Activated CD4-positive, alpha-beta T cell treated with anti-CD3 and anti-CD28 coated beads for 36 hours (primary cell): ENCODE data around the gene MAPK1. TPM values are rescaled to one million over a fixed set of nuclear protein-coding genes. Genes with fewer than 3 reads are reported as not detected.
"Not testable (repeated sequence)": the region's sequence is repeated elsewhere in the genome, so short reads cannot be mapped to it uniquely, and the experiment has no call there.

Experiments
- ATAC-seq: fragments of 200-7000 bp; cut with Tn5 transposase; one replicate; pipeline ENCODE4 v1.10.0; 2021; ENCODE audit warnings: mild to moderate bottlenecking, moderate library complexity
- CTCF ChIA-PET: fragments of 350-600 bp; sonication (Branson Sonifier 250); formaldehyde crosslinking; loops from one replicate; lab custom pipeline; 2021; ENCODE audit warnings: antibody characterized with exemption; lab: Charles Lee
- POLR2A ChIA-PET: fragments of 350-600 bp; sonication (Branson Sonifier 250); formaldehyde crosslinking; loops from one replicate; lab custom pipeline; 2021; ENCODE audit warnings: antibody characterized with exemption, inconsistent platforms; lab: Charles Lee
- DNase-seq: peaks from one replicate; pipeline ENCODE4 v3.0.0-alpha.2; 2020
- H3K27ac Mint-ChIP-seq: one replicate; pipeline ENCODE4 v1.8.0; 2021; ENCODE audit warnings: mixed read lengths
- H3K27me3 Mint-ChIP-seq: one replicate; pipeline ENCODE4 v1.8.0; 2021; ENCODE audit warnings: mixed read lengths
- H3K36me3 Mint-ChIP-seq: one replicate; pipeline ENCODE4 v1.8.0; 2021; ENCODE audit warnings: low read depth, mixed read lengths
- H3K4me1 Mint-ChIP-seq: one replicate; pipeline ENCODE4 v1.8.0; 2021; ENCODE audit warnings: mixed read lengths
- H3K4me3 Mint-ChIP-seq: one replicate; pipeline ENCODE4 v1.8.0; 2021; ENCODE audit warnings: mild to moderate bottlenecking, moderate library complexity, mixed read lengths
- H3K9me3 Mint-ChIP-seq: one replicate; pipeline ENCODE4 v1.8.0; 2021; ENCODE audit warnings: low read depth, mixed read lengths
- intact Hi-C, 2 experiments: fragments of 100-400 bp; cut with DNase I in 1 of 2; cut with micrococcal nuclease in 1 of 2; formaldehyde crosslinking; loops; one replicate each; pipeline versions ENCODE4 v1.14.2 to v1.15.1; 2022 to 2024; cut with DNase I, micrococcal nuclease
- total RNA-seq, 2 experiments: library from RNA; stranded (reverse); gene quantifications; one replicate each; pipeline ENCODE4 v1.2.3, GENCODE V29; 2021

MAPK1 gene
- total RNA-seq, 2 experiments from 2014 or later = 91.9 to 108 TPM

DNA sequence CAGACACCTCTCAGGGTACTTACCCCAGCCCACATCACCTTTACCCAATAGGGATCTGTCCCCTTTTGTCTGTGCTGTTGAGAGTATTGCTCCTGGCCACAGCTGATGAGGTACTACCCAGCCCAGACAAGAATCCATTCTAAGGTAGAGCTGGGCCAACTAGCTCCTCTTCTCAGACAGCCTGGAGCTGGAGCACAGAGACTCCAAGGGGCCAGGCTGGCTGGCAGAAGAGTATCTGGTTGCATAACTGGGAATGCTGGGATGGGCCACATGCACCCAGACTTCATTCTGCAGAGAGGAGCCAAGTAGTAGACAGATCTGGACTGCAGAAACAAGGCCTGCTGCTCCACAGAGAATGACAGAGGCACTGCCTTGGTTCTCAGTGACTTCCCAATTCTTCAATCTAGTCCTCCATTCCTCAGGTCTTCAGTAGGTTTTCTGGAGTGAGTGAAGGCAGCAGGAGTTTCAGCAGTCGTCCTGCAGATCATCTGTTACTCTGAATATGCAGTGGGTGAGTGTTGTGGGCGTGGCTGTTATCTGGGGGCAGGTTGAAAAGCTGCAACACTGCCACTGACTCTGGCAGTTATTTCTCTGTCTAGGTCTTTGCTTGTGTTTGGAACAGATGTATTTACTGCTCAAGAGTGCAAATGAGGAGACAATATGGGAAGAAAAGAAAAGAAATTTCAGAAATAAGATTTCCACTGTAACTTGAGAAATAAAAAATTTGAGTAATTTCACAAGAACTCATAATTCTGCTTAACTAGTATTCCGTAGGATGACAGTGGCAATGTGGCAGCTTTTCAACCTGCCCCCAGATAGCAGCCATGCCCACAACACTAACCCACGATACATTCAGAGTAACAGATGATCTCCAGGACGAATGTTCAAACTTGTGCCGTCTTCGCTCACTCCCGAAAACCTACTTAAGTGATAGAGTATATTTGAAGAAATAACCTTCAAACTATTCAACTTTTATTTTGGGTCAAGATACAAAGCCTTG lies 34.9 kb downstream of the MAPK1 start:
- Mint-ChIP-seq H3K4me1 (peaks cover 68% of the 10 kb centered on the region), H3K27me3 (no peaks in the 10 kb centered on the region), H3K9me3 (no peaks in the 10 kb centered on the region), H3K36me3 (no peaks in the 10 kb centered on the region), H3K27ac (peak overlapping the region; percentile 7), H3K4me3 (no peak overlapping the region)
- CTCF ChIA-PET = interaction anchor here (1.2 kb wide), 1 partner anchor 36 kb away, joined by 3 read pairs; no protein-coding TSS in a partner anchor
- no peak for ATAC-seq
- no peak for DNase-seq
- intact Hi-C loops = no loop called here
- POLR2A ChIA-PET = no interaction called here

DNA sequence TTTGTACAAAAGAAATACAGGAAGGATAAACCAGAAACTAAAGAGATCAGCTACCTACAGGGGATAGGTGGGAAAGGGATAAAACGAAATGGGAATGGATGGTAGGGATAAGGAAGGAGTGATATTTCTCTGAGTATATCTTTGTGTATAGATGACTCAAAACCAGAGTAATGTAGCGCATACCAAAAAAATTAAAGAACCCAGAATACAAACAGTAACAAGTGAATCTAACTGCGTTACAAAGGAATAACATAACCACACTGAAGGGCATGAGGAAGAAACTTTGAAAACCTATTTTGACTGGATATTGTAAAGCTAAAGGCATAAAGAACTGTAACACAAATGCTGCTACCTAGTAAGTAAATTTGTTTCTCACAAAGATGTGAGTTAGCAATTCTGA lies 37.9 kb downstream of the MAPK1 start:
- H3K4me3 Mint-ChIP-seq = no peak overlapping the region
- DNase-seq (no peak), ATAC-seq (no peak)
- ChIA-PET CTCF (no interaction called here), POLR2A (no interaction called here)
- H3K36me3 Mint-ChIP-seq = no peaks in the 10 kb centered on the region
- no peaks in the 10 kb centered on the region for H3K9me3 Mint-ChIP-seq
- intact Hi-C loops = no loop called here
- peaks cover 74% of the 10 kb centered on the region for H3K4me1 Mint-ChIP-seq
- no peaks in the 10 kb centered on the region for H3K27me3 Mint-ChIP-seq
- no peak overlapping the region for H3K27ac Mint-ChIP-seq

DNA sequence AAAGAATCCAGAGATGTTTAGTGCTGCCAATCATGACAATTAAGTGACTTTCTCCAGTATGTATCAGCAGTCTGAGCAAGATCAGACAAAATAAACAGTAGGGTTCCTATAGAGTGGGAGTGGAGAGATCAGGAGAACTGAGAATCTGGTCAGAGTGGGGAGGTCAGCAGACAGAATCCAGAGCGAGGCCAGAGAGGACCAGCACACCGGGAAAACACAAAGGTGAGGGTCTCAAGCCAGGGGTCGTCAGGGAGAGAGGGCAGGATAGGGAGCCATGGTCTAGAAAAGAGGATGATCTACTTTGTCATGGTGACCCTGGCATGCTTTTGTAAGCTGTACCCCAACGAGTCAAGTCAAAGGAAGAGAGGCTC lies 39.2 kb downstream of the MAPK1 start:
- no peak overlapping the region for H3K27ac Mint-ChIP-seq
- peaks cover 82% of the 10 kb centered on the region for H3K4me1 Mint-ChIP-seq
- no peaks in the 10 kb centered on the region for H3K27me3 Mint-ChIP-seq
- DNase-seq (no peak), ATAC-seq (no peak)
- H3K36me3 Mint-ChIP-seq = no peaks in the 10 kb centered on the region
- ChIA-PET POLR2A (no interaction called here), CTCF (interaction anchor here (0.6 to 1.1 kb wide), 2 partner anchors 16 to 177 kb away, joined by 3 to 5 read pairs; no protein-coding TSS in a partner anchor)
- H3K4me3 Mint-ChIP-seq = no peak overlapping the region
- no peaks in the 10 kb centered on the region for H3K9me3 Mint-ChIP-seq
- intact Hi-C loops = no loop called here

GRCh38 chr22:21827628-21828267 lies 39.7 kb downstream of the MAPK1 start:
- CTCF ChIA-PET = no interaction called here
- peak overlapping the region; percentile 14 for H3K27ac Mint-ChIP-seq

DNA sequence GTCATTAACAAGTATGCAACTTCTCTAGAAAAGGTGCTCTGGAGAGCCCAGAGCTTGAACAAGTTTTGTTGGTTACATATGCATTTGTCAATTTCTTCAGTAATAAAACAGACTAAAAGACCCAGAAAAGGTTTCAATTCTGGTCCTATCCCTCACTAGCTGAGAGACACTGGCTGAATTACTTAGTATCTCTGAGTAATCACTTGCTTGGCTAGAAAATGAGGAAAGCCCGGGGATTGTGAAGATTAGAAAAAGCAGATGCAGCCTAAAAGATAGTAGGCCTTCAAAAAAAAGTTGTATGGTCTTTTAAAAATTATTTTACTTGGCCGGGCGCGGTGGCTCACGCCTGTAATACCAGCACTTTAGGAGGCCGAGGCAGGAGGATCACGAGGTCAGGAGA lies 41.2 kb downstream of the MAPK1 start:
- no peak for ATAC-seq
- CTCF ChIA-PET = interaction anchor here (1.4 to 1.8 kb wide), 2 partner anchors 9 to 41 kb away, joined by 5 read pairs; no protein-coding TSS in a partner anchor
- H3K4me1 Mint-ChIP-seq = peaks cover 75% of the 10 kb centered on the region

More at GRCh38 chr22:21827628-21828267, 39.7 kb downstream of the MAPK1 start:
- Mint-ChIP-seq H3K27me3 (no peaks in the 10 kb centered on the region), H3K4me1 (peaks cover 80% of the 10 kb centered on the region), H3K36me3 (no peaks in the 10 kb centered on the region), H3K9me3 (no peaks in the 10 kb centered on the region), H3K4me3 (no peak overlapping the region)
- ATAC-seq (no peak), DNase-seq (no peak)
- intact Hi-C loops = no loop called here
- POLR2A ChIA-PET = no interaction called here

GRCh38 chr22:21824962-21825361 lies 42.5 kb downstream of the MAPK1 start:
- CTCF ChIA-PET = interaction anchor here (0.9 to 1.8 kb wide), 3 partner anchors 8 to 40 kb away, joined by 3 to 5 read pairs (median 5); no protein-coding TSS in a partner anchor
- intact Hi-C loops = not testable (repeated sequence)

More for the DNA sequence above, 41.2 kb downstream of the MAPK1 start:
- POLR2A ChIA-PET = interaction anchor here (0.7 kb wide), 2 partner anchors 39 to 54 kb away, joined by 3 to 4 read pairs; no protein-coding TSS in a partner anchor
- Mint-ChIP-seq H3K27me3 (no peaks in the 10 kb centered on the region), H3K36me3 (no peaks in the 10 kb centered on the region), H3K9me3 (no peaks in the 10 kb centered on the region), H3K27ac (no peak overlapping the region), H3K4me3 (no peak overlapping the region)
- no peak for DNase-seq
- intact Hi-C loops = no loop called here

DNA sequence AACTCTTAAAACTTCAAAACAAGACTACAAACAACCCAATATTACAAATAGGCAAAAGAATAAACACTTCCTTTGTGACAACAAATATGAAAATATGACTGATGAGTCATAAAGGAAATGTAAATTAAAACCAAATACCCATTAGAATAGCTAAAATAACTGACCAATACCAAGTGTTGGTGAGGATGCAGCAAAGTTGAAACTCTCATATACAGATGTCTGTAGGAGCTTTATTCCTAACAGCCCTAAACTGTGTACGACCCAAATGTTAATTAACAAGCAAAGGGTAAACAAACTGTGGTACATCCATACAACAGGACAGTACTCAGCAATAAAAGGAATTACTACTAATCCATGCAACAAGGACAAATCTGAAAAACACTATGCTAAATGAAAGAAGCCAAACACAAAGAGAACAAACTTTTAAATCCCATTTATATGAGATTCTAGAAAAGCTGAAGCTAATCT lies 43.0 kb downstream of the MAPK1 start:
- Mint-ChIP-seq H3K27ac (peak overlapping the region; percentile 45), H3K4me3 (no peak overlapping the region), H3K4me1 (peaks cover 71% of the 10 kb centered on the region), H3K9me3 (no peaks in the 10 kb centered on the region), H3K27me3 (no peaks in the 10 kb centered on the region), H3K36me3 (no peaks in the 10 kb centered on the region)
- intact Hi-C loops = no loop called here
- CTCF ChIA-PET = no interaction called here
- POLR2A ChIA-PET = interaction anchor here (1.0 kb wide), 1 partner anchor 22 kb away, joined by 5 read pairs; no protein-coding TSS in a partner anchor
- ATAC-seq (no peak), DNase-seq (no peak)

More at GRCh38 chr22:21824962-21825361, 42.5 kb downstream of the MAPK1 start:
- not testable (repeated sequence) for H3K27me3 Mint-ChIP-seq, H3K36me3 Mint-ChIP-seq, H3K4me3 Mint-ChIP-seq, H3K9me3 Mint-ChIP-seq, H3K27ac Mint-ChIP-seq, DNase-seq, ATAC-seq
- POLR2A ChIA-PET = interaction anchor here (1.0 kb wide), 1 partner anchor 21 kb away, joined by 5 read pairs; no protein-coding TSS in a partner anchor
- peaks cover 75% of the 10 kb centered on the region for H3K4me1 Mint-ChIP-seq

DNA sequence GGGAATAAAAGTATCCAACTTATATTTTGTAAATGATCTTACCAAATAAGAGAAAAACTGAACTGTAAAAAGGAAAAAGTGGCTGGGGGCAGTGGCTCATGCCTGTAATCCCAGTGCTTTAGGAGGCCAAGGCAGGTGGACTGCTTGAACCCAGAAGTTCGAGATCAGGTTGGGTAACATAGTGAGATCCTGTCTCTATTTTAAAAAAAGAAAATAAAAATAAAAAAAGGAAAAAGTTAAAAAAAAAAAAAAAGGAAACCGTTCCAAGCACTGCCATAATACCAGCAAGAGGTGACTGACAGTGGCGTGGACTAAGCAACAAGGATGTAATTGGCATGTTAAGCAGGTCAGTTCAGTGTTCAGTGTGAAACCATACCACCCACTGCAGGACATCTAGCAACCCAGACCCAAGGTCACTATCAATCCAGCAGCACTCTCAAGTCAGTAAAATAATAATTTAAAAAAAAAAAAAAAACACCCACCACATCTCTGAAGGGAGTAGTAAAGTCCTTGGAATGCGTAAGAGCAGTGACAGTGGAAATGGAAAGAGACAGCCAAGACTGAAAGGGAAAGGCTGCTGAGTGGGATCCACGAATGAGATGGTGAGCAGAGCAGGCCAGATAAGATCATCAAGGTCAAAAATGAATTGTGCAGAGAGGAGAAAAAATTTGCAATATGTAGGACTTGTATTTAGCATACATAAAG lies 43.6 kb downstream of the MAPK1 start:
- CTCF ChIA-PET = no interaction called here
- peak overlapping the region; percentile 45 for H3K27ac Mint-ChIP-seq
- H3K4me1 Mint-ChIP-seq = peaks cover 71% of the 10 kb centered on the region
- intact Hi-C loops = no loop called here
- H3K4me3 Mint-ChIP-seq = no peak overlapping the region
- POLR2A ChIA-PET = no interaction called here
- no peaks in the 10 kb centered on the region for H3K36me3 Mint-ChIP-seq
- DNase-seq = no peak
- no peaks in the 10 kb centered on the region for H3K27me3 Mint-ChIP-seq
- H3K9me3 Mint-ChIP-seq = no peaks in the 10 kb centered on the region
- no peak for ATAC-seq

DNA sequence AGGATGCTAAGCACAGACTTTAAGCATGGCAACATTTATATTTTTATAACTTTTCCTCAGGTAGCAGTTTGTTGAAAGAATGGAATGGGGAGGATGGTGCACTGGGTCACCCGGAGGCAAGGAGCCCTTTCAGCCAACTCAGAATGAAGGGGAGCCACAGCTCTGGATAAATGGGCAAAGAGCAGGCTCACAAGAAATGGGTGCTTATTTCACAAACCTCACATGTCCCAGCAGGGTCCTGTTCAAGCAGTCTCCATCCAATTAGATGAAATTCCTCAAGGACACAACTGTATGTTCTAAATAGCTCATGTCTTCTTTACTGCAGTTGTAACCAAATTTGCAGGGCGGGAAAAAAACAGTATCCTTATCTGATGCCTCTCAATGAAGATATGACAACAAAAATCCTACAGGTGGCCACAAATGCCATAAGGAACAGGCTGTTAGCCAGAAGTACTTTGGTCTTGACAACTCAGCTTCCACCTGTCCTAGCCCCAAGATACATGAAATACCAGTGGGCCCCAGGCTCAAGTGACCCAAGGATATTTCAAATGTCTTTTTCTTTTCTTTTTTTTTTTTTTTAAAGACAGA lies 48.2 kb downstream of the MAPK1 start:
- no peak overlapping the region for H3K4me3 Mint-ChIP-seq
- ATAC-seq = no peak
- H3K27ac Mint-ChIP-seq = no peak overlapping the region
- no peak for DNase-seq
- POLR2A ChIA-PET = no interaction called here
- intact Hi-C loops = loop anchor here in 1 of 2 experiments (10.0 kb wide), 1 partner anchor 54 kb away; no protein-coding TSS in a partner anchor
- CTCF ChIA-PET = interaction anchor here (0.7 to 0.8 kb wide), 3 partner anchors 12 to 123 kb away, joined by 3 read pairs; no protein-coding TSS in a partner anchor
- no peaks in the 10 kb centered on the region for H3K9me3 Mint-ChIP-seq
- no peaks in the 10 kb centered on the region for H3K27me3 Mint-ChIP-seq
- peaks cover 66% of the 10 kb centered on the region for H3K4me1 Mint-ChIP-seq
- H3K36me3 Mint-ChIP-seq = peaks cover 9% of the 10 kb centered on the region

DNA sequence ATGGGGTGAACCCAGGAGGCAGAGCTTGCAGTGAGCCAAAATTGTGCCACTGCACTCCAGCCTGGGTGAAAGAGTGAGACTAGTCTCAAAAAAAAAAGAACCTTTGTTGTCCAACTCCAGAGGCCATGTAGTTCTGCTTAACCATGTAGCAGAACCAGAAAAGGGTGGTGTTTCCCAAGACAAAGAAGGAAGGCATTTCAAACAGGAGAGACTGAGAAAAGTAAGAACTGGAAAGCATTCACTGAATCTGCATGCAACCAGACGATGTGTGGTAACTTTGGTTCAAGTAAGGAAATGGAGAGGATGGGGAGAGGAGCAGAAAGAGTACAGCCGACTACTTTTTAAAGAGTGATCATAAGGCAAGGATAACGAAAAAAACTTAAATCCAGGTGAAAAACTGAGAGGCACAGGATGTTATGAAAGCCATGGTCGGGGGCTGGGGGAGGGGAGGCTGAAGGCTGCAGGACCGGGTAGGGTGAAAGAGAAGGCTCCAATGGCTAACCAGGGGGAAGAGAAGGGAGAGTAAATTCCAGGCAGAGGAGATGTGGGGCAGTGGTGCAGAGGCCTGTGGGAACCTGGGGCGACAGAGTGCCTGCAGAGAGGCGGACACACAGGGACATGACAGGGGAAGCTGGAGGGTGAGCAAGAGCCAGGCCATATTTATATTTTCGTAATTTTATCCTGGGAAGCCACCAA lies 48.8 kb downstream of the MAPK1 start:
- ChIA-PET CTCF (interaction anchor here (0.7 to 0.8 kb wide), 2 partner anchors 26 to 124 kb away, joined by 3 read pairs; no protein-coding TSS in a partner anchor), POLR2A (no interaction called here)
- Mint-ChIP-seq H3K27ac (peak overlapping the region; percentile 0), H3K4me1 (peaks cover 65% of the 10 kb centered on the region), H3K27me3 (no peaks in the 10 kb centered on the region), H3K4me3 (no peak overlapping the region), H3K9me3 (no peaks in the 10 kb centered on the region), H3K36me3 (peaks cover 12% of the 10 kb centered on the region)
- intact Hi-C loops = loop anchor here in 1 of 2 experiments (10.0 kb wide), 1 partner anchor 54 kb away; no protein-coding TSS in a partner anchor
- ATAC-seq (no peak), DNase-seq (no peak)
